Fibroblast of pulmonary artery (primary cell): ENCODE results near the gene PLEKHM3.

Source experiments
- DNase-seq: peaks from one replicate; pipeline ENCODE4 v3.0.0-alpha.2; 2010; ENCODE audit warnings: low read depth
- H3K4me3 ChIP-seq: replicated peaks from 2 replicates; pipeline ENCODE4 v1.5.1; 2011; ENCODE audit warnings: low read depth, mild to moderate bottlenecking, control low read depth, low read length, moderate library complexity
- CTCF ChIP-seq: IDR thresholded peaks from 2 replicates; pipeline ENCODE4 v1.5.1; 2011; ENCODE audit warnings: mild to moderate bottlenecking, control low read depth, low read length, inconsistent platforms; ENCODE audit errors: missing control alignments

Gene PLEKHM3

GRCh38 chr2:207978177-207978948 is 47.0 kb downstream of the PLEKHM3 start:
- no peak for TF ChIP-seq CTCF
- no peak overlapping the region for H3K4me3 ChIP-seq
- no peak for DNase-seq

- no peak overlapping the region for H3K4me3 ChIP-seq
- DNase-seq: no peak
- TF ChIP-seq CTCF: no peak
Measured at GRCh38 chr2:207975921-207976320, 49.4 kb downstream of the PLEKHM3 start.

- peak; percentile 23 for DNase-seq
- no peak for TF ChIP-seq CTCF
- H3K4me3 ChIP-seq: no peak overlapping the region
Measured at GRCh38 chr2:207974216-207974605, 51.1 kb downstream of the PLEKHM3 start.

GRCh38 chr2:207970826-207971180 is 54.5 kb downstream of the PLEKHM3 start:
- no peak for TF ChIP-seq CTCF
- no peak overlapping the region for H3K4me3 ChIP-seq
- DNase-seq: no peak

GRCh38 chr2:207970147-207970825 is 55.0 kb downstream of the PLEKHM3 start:
- DNase-seq: no peak
- no peak overlapping the region for H3K4me3 ChIP-seq
- no peak for TF ChIP-seq CTCF

GRCh38 chr2:207969249-207969648 is 56.1 kb downstream of the PLEKHM3 start:
- no peak for DNase-seq
- no peak for TF ChIP-seq CTCF
- H3K4me3 ChIP-seq: no peak overlapping the region
